ENCODE measurements around the gene FHOD1. TPM values are rescaled to one million over a fixed set of nuclear protein-coding genes. Genes with fewer than 3 reads are reported as not detected.
A peak's percentile ranks its signal among the peaks of the same experiment; 100 is the strongest.

Gene FHOD1
- total RNA-seq, 2 donors from 2014 or later: 5.3 to 11.6 TPM

DNA sequence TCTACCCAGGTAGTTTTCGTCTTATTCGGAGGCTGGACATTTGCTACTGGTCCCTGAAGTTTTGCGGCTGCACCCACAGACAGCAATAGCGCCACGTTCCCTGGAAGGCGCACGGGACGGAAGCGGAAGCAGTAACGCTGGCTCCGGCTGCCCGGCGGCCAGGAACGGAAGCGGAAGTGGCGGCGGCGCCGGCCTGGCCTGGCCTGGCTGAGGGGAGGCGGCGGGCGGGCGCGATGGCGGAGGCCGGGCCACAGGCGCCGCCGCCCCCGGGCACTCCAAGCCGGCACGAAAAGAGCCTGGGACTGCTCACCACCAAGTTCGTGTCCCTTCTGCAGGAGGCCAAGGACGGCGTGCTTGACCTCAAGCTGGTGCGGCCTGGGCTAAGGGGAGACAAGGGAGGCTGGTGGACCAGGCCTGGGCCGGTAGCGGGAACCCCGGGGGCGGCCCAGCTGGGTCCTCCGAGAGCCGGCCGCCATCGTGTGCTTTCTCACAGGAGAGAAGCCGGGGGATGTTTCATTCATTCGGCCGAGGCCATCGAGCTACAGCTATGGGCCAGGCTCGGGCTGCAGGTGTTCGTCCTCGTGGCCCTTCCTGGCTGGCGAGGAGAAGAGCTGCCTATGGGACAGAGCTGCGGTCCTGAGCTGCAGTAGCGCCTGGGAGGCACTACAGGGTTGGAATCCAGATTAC lies 55.1 kb downstream of the FHOD1 start, which contains the start of gene E2F4:
E2F4 (plus strand) TSS at position 161 of the 687 bp plus-strand sequence; CDS start at position 234, 73 bp downstream.
- peak; percentile 94 for DNase-seq (ENCODE audit: low spot score)
- peak within 1 kb of the TSS; percentile 76 to 78 for H3K27ac ChIP-seq
- peaks cover 38% of the 10 kb centered on the region for H3K36me3 ChIP-seq

GRCh38 chr16:67191411-67191994 lies 55.8 kb downstream of the FHOD1 start:
- Histone ChIP-seq H3K27ac (peak overlapping the region in 1 of 2 donors; percentile 78), H3K9me3 (no peaks in the 10 kb centered on the region), H3K27me3 (no peaks in the 10 kb centered on the region), H3K4me1 (peaks cover 0 to 27% of the 10 kb centered on the region in 2 donors), H3K36me3 (peaks cover 32% of the 10 kb centered on the region), H3K4me3 (peak overlapping the region; percentile 87 to 98)
- no peak for DNase-seq (ENCODE audit: low spot score)
- no peak for TF ChIP-seq CTCF (IDR thresholded peaks at IDR 0.05)

More for the DNA sequence above, 55.1 kb downstream of the FHOD1 start, which contains the start of gene E2F4:
- H3K4me3 ChIP-seq: peak within 1 kb of the TSS; percentile 87 to 98
- H3K27me3 ChIP-seq: no peaks in the 10 kb centered on the region
- no peaks in the 10 kb centered on the region for H3K9me3 ChIP-seq
- peak in 1 of 2 donors; percentile 12 for TF ChIP-seq CTCF (IDR thresholded peaks at IDR 0.05)
- H3K4me1 ChIP-seq: peaks cover 0 to 27% of the 10 kb centered on the region in 2 donors

DNA sequence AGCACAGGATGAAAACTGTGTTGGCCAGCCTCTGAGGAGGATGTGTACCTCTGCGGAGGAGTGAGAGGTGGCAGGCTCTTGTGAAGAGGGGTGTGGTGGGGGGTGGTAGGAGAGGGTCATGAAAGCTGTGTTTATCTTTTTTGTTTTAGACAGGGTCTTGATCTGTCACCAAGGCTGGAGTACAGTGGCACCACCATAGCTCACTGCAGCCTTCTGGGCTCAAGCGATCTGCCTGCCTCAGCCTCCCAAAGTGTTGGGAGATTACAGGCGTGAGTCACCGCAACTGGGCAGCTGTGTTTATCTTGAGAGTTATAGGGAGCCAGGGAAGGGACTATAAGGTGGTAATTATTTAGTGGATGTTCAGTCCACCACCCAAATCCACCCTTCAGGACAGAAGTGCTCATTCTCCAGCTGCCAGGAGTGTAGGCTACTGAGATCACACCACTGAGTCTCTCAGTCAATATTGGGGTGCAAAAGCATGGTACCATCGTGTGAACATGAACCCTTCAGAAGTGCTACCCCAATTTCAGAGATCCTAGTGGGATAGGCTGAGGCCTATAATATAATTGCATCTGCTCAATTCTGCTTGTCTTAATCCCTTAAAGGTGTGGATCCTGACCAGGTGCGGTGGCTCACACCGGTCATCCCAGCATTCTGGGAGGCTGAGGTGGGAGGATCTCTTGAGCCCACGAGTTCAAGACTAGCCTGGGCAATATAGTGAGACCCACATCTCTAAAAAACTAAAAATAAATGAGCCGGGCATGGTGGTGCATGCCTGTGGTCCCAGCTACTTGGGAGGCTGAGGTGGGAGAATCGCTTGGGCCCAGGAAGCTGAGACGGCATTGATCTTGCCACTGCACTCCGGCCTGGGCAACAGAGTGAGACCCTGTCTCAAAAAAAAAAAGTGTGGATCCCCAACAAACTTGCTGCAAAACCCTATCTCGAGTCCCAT lies 56.6 kb downstream of the FHOD1 start:
- Histone ChIP-seq H3K27ac (peak overlapping the region; percentile 3 to 10), H3K36me3 (peaks cover 24% of the 10 kb centered on the region), H3K27me3 (no peaks in the 10 kb centered on the region), H3K4me1 (peaks cover 0 to 29% of the 10 kb centered on the region in 2 donors), H3K9me3 (no peaks in the 10 kb centered on the region), H3K4me3 (no peak overlapping the region)
- TF ChIP-seq CTCF (IDR thresholded peaks at IDR 0.05): no peak
- no peak for DNase-seq (ENCODE audit: low spot score)

DNA sequence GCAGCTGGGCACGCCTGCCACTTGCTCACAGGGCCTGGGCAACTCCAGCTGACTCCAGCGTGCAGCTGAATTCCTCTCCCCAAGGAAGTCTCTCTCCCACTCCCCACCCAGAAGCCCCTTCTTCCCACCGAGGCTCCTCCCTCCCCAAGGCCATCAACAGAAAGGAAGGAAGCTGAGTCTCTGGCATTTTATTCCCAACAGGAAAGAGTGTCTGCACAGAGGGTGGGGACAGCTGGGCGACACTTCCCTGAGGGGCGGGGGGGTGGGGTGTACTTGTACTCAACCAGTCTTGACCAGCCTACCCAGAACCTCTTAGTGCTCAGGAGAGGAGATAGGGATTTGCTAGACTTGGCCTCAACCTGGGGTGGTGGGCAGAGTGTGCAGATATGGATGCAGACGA lies 57.2 kb downstream of the FHOD1 start, which contains the start of gene EXOC3L1:
EXOC3L1 (minus strand) TSS at position 96 of the 400 bp plus-strand sequence. CDS start 460 bp downstream, outside the sequence.
- no peak for DNase-seq (ENCODE audit: low spot score)
- Histone ChIP-seq H3K27ac (peak within 1 kb of the TSS; percentile 3 to 10), H3K27me3 (no peaks in the 10 kb centered on the region), H3K4me3 (no peak within 1 kb of the TSS), H3K36me3 (peaks cover 17% of the 10 kb centered on the region), H3K9me3 (no peaks in the 10 kb centered on the region), H3K4me1 (peaks cover 0 to 35% of the 10 kb centered on the region in 2 donors)
- TF ChIP-seq CTCF (IDR thresholded peaks at IDR 0.05): no peak

DNA sequence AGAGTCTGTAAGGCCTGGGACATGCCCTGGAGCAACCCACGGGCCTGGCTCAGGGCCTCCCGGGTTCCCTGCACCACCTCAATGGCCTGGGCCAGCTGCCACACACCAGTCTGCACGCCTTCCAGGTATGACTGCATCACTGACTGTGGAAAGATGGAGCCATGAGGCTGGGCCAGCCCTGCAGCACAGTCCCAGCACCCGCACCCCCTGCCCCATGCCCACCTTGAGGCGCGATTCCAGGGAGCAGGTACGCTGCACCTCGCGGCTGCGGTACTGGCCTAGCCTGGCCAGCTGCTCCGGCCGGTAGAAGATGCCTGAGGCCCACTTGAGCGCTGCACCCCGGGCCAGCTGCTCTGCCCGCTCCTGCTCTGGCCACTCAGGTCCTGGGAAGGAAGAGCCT lies 58.5 kb downstream of the FHOD1 start:
- Histone ChIP-seq H3K36me3 (peaks cover 6% of the 10 kb centered on the region), H3K9me3 (no peaks in the 10 kb centered on the region), H3K27me3 (no peaks in the 10 kb centered on the region), H3K27ac (no peak overlapping the region), H3K4me3 (no peak overlapping the region), H3K4me1 (peaks cover 0 to 43% of the 10 kb centered on the region in 2 donors)
- no peak for DNase-seq (ENCODE audit: low spot score)
- no peak for TF ChIP-seq CTCF (IDR thresholded peaks at IDR 0.05)
